Large intestine (tissue), 3 donors: ENCODE measurements around the gene CLEC12A. TPM values are rescaled to one million over a fixed set of nuclear protein-coding genes. Genes with fewer than 3 reads are reported as not detected.
A peak's percentile ranks its signal among the peaks of the same experiment; 100 is the strongest.
"Not testable (repeated sequence)": the region's sequence is repeated elsewhere in the genome, so short reads cannot be mapped to it uniquely, and the experiment has no call there.

Source experiments
- DNase-seq, 2 donors: peaks; one replicate each; pipeline versions ENCODE4 v3.0.0 to v3.0.0-alpha.2; 2013
- H3K27ac ChIP-seq: one replicate; pipeline ENCODE4 v1.5.1; 2013; ENCODE audit warnings: low read length
- H3K27me3 ChIP-seq: 2 replicates; pipeline ENCODE4 v1.6.1; 2013; ENCODE audit warnings: low read length; ENCODE audit not compliant: control insufficient read depth, insufficient read depth
- H3K36me3 ChIP-seq: 2 replicates; pipeline ENCODE4 v1.6.1; 2013; ENCODE audit warnings: low read length; ENCODE audit not compliant: control insufficient read depth, insufficient read depth
- H3K4me1 ChIP-seq: one replicate; pipeline ENCODE4 v1.6.1; 2013; ENCODE audit warnings: low read length; ENCODE audit not compliant: control insufficient read depth, insufficient read depth
- H3K4me3 ChIP-seq: one replicate; pipeline ENCODE4 v1.5.1; 2013; ENCODE audit warnings: low read length
- H3K9me3 ChIP-seq: one replicate; pipeline ENCODE4 v1.6.1; 2013; ENCODE audit warnings: mild to moderate bottlenecking, low read depth, low read length, moderate library complexity; ENCODE audit not compliant: control insufficient read depth
- WGBS: methylation state at CpG from one replicate; pipeline ENCODE4 v1.1.5; 2013; ENCODE audit warnings: low lambda C conversion rate; ENCODE audit not compliant: insufficient coverage; 5-methylcytosine and 5-hydroxymethylcytosine counted together
- polyA plus RNA-seq: library from polyadenylated mRNA; unstranded; fragments of 120-200 nt; gene quantifications from one replicate; pipeline ENCODE4 v1.2.1, GENCODE V29; 2013

CLEC12A gene
- polyA plus RNA-seq, 1 donor: 1.5 TPM

DNA sequence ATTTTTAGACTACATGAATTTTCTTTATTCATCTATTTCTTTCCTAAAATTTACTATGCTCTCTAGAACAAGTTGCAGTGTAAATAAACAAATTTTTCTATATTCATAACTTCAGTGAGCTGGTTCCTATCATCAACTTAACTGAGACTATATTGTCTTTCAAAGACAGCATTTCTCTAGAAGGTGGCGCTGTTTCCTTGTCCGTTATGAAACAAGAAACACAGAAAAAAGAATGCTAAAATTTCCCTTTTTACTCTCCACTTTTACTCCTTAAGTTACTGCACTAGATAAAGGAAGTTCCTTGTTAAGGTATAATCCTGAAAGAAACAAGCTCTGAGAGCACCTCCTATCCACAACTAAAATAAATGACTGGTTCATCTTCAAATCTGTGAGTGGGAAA lies 30.8 kb upstream of the CLEC12A start:
- Histone ChIP-seq H3K4me1 (no peaks in the 10 kb centered on the region), H3K27me3 (no peaks in the 10 kb centered on the region), H3K27ac (no peak overlapping the region), H3K36me3 (no peaks in the 10 kb centered on the region), H3K9me3 (no peaks in the 10 kb centered on the region), H3K4me3 (no peak overlapping the region)
- DNase-seq: no peak
- 23% methylated on average over 2 of the region's 2 CpGs for WGBS

GRCh38 chr12:9941838-9942237 lies 29.4 kb upstream of the CLEC12A start:
- Histone ChIP-seq H3K9me3 (no peaks in the 10 kb centered on the region), H3K4me1 (no peaks in the 10 kb centered on the region), H3K36me3 (no peaks in the 10 kb centered on the region), H3K27me3 (no peaks in the 10 kb centered on the region), H3K4me3 (no peak overlapping the region), H3K27ac (no peak overlapping the region)
- 100% methylated on average over 1 of the region's 1 CpG for WGBS
- DNase-seq: no peak

DNA sequence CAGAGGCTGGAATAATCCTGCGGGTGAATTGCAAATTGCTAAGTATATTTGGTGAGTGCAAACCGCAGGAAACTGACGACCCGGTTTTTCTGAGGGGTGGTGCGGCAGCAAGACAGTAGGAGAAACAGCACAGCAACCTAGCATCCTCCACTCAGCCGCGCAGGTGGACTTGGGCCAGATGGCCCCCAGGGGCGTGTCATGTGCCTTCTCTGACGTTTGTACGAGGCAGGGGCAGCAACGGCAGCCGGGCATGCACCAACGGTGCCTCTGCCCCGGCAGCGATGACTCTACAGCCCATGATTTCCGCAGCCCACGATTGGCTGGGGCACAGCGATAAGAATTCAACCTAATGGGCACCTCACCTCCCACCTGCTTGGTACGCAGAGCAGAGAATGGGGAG lies 28.0 kb upstream of the CLEC12A start:
- no peak overlapping the region for H3K27ac ChIP-seq
- no peaks in the 10 kb centered on the region for H3K9me3 ChIP-seq
- no peak for DNase-seq
- no peaks in the 10 kb centered on the region for H3K36me3 ChIP-seq
- H3K4me3 ChIP-seq: no peak overlapping the region
- H3K27me3 ChIP-seq: no peaks in the 10 kb centered on the region
- 80% methylated on average over 1 of the region's 19 CpGs for WGBS
- no peaks in the 10 kb centered on the region for H3K4me1 ChIP-seq

DNA sequence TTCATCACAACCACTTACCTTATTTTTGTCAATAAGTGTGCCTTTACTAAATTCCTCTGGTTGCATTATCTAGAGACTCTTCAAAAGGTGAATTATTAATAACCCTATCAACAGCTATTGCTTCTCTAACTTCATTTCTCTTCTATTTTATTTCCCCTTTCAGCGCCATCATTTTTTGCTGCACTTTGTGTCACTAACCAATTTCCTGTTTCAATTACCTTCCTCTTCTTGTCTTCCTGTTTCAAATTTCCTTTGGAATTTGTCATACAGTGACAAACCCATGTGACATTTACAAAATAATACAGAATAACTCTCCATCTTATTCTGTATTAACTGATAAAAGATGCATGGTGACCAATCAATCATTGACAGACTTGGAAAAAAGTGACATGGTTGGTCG lies 26.8 kb upstream of the CLEC12A start:
- Histone ChIP-seq H3K9me3 (no peaks in the 10 kb centered on the region), H3K36me3 (no peaks in the 10 kb centered on the region), H3K27ac (no peak overlapping the region), H3K27me3 (no peaks in the 10 kb centered on the region), H3K4me3 (no peak overlapping the region), H3K4me1 (no peaks in the 10 kb centered on the region)
- 76% methylated on average over 2 of the region's 2 CpGs for WGBS
- DNase-seq: no peak

- Histone ChIP-seq H3K27me3 (no peaks in the 10 kb centered on the region), H3K36me3 (no peaks in the 10 kb centered on the region), H3K4me1 (no peaks in the 10 kb centered on the region), H3K27ac (no peak overlapping the region), H3K4me3 (no peak overlapping the region), H3K9me3 (no peaks in the 10 kb centered on the region)
- DNase-seq: no peak
- whole genome bisulfite sequencing: 80% methylated on average over 1 of the region's 3 CpGs
Observed at GRCh38 chr12:9947674-9948073, 23.5 kb upstream of the CLEC12A start.

DNA sequence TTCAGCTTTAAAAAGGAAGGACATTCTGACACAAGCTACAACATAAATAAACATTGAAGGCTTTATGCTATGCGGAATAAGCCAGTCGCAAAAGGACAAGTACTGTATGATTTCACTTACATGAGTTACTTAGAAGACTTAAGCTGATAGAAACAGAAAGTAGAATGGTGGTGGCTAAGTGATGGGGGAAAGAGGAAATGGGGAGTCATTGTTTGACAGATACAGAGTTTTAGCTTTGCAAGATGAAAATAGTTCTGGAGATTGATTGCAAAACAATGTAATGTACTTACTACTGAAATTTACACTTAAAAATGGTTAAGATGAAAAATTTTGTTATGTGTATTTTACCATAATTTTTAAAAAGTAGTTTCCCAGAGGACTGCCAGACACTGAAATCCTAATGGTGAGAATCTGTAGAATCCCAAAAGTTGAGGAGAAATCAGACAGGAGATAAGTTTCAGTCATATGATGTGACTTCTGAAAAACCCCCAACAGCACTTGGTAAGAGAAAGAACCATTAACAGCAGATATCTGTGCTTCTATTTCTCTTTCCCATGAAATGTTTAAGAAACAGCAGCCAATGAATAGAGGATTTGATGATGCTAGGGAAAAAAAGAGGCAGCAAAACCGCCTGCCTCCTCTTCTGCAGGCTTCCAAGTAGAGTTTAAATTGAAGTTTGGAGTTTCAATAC lies 22.5 kb upstream of the CLEC12A start:
- DNase-seq: peak in 1 of 2 donors; percentile 6
- Histone ChIP-seq H3K27ac (no peak overlapping the region), H3K4me1 (no peaks in the 10 kb centered on the region), H3K9me3 (no peaks in the 10 kb centered on the region), H3K36me3 (no peaks in the 10 kb centered on the region), H3K27me3 (no peaks in the 10 kb centered on the region), H3K4me3 (no peak overlapping the region)
- 67% methylated on average over 3 of the region's 3 CpGs for WGBS

GRCh38 chr12:9951026-9951675 lies 20.1 kb upstream of the CLEC12A start:
- no peak for DNase-seq
- no CpG with 5 or more reads among the region's 5 CpGs for WGBS
- Histone ChIP-seq H3K27ac (no peak overlapping the region), H3K36me3 (no peaks in the 10 kb centered on the region), H3K27me3 (no peaks in the 10 kb centered on the region), H3K4me3 (no peak overlapping the region), H3K4me1 (no peaks in the 10 kb centered on the region), H3K9me3 (no peaks in the 10 kb centered on the region)

DNA sequence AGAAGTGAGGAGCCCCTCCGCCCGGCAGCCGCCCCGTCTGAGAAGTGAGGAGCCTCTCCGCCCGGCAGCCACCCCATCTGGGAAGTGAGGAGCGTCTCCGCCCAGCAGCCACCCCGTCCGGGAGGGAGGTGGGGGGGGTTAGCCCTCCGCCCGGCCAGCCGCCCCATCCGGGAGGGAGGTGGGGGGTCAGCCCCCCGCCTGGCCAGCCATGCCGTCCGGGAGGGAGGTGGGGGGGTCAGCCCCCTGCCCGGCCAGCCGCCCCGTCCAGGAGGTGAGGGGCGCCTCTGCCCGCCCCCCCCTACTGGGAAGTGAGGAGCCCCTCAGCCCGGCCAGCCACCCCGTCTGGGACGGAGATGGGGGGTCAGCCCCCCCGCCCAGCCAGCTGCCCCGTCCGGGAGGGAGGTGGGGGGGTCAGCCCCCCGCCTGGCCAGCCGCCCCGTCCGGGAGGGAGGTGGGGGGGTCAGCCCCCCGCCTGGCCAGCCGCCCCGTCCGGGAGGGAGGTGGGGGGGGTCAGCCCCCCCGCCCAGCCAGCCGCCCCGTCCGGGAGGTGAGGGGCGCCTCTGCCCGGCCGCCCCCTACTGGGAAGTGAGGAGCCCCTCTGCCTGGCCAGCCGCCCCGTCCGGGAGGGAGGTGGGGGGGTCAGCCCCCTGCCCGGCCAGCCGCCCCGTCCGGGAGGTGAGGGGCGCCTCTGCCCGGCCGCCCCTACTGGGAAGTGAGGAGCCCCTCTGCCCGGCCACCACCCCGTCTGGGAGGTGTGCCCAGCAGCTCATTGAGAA lies 18.1 kb upstream of the CLEC12A start:
- H3K9me3 ChIP-seq, H3K36me3 ChIP-seq, H3K27ac ChIP-seq, H3K4me3 ChIP-seq, DNase-seq, H3K4me1 ChIP-seq, H3K27me3 ChIP-seq: not testable (repeated sequence)
- WGBS: no CpG with 5 or more reads among the region's 55 CpGs

DNA sequence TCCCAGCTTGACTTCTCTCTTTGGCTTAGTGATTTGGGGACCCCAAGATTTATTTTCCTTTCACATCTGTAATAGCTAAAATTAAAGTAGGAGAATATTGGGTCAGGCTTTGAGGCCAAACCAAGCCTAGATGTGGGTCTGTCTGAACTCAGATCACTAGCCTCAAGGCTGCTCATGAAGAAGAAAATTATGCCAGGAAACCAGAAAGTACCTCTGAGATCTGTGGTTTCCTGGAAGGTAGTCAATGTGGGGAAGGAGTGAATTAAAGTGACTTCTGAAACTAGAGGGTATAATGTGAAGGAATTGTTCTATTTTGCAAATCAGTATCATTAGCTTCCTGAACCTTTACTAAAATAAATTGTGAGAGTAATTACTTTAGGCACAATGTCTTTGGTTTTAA lies 13.4 kb upstream of the CLEC12A start:
- no peaks in the 10 kb centered on the region for H3K9me3 ChIP-seq

DNA sequence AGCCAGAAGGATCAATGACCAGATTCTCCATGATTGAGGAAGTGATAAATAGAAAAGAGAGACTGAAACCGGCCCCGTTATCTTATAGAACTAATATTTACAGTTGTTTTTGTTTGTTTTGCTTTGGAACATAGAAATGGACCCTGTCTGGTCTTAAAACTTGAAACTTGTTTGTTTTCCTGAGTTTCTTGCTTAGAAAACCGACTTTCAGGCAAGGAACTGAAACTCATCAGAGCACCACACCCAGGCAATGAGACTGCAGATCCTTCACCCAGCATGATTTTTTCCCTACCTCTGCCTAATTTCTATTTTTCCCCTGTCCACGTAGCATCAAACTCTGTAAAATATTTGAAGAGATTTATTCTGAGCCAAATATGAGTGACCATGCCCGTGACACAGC lies 10.6 kb upstream of the CLEC12A start:
- WGBS: 39% methylated on average over 3 of the region's 5 CpGs
- no peak overlapping the region for H3K4me3 ChIP-seq
- H3K27me3 ChIP-seq: no peaks in the 10 kb centered on the region
- no peaks in the 10 kb centered on the region for H3K4me1 ChIP-seq
- H3K36me3 ChIP-seq: no peaks in the 10 kb centered on the region
- H3K27ac ChIP-seq: no peak overlapping the region
- no peaks in the 10 kb centered on the region for H3K9me3 ChIP-seq
- no peak for DNase-seq

More for the DNA sequence above, 13.4 kb upstream of the CLEC12A start:
- Histone ChIP-seq H3K27ac (no peak overlapping the region), H3K27me3 (no peaks in the 10 kb centered on the region), H3K4me3 (no peak overlapping the region), H3K4me1 (no peaks in the 10 kb centered on the region), H3K36me3 (no peaks in the 10 kb centered on the region)
- no peak for DNase-seq
